ENCODE measurements around the gene FRMPD2.
"Not testable (repeated sequence)": the region's sequence is repeated elsewhere in the genome, so short reads cannot be mapped to it uniquely, and the experiment has no call there.

FRMPD2 gene

GRCh38 chr10:48289501-48290238 lies 15.2 kb upstream of the FRMPD2 start:
- DNase-seq = no peak

GRCh38 chr10:48288661-48289060 lies 14.2 kb upstream of the FRMPD2 start:
- DNase-seq = no peak

GRCh38 chr10:48287417-48288391 lies 13.2 kb upstream of the FRMPD2 start:
- DNase-seq = no peak

GRCh38 chr10:48286356-48286755 lies 11.9 kb upstream of the FRMPD2 start:
- DNase-seq = no peak

GRCh38 chr10:48285710-48286109 lies 11.2 kb upstream of the FRMPD2 start:
- peak; percentile 13 for DNase-seq

- no peak for DNase-seq
Measured at GRCh38 chr10:48284811-48285210, 10.3 kb upstream of the FRMPD2 start.

GRCh38 chr10:48284002-48284546 lies 9.6 kb upstream of the FRMPD2 start:
- no peak for DNase-seq

- DNase-seq = no peak
Measured at GRCh38 chr10:48282829-48283228, 8.3 kb upstream of the FRMPD2 start.

GRCh38 chr10:48281697-48282096 lies 7.2 kb upstream of the FRMPD2 start:
- not testable (repeated sequence) for DNase-seq

GRCh38 chr10:48279081-48279751 lies 4.7 kb upstream of the FRMPD2 start:
- DNase-seq = no peak

GRCh38 chr10:48277093-48277492 lies 2.6 kb upstream of the FRMPD2 start:
- DNase-seq = no peak

GRCh38 chr10:48273741-48274140 lies 755 bp downstream of the FRMPD2 start:
- no peak for DNase-seq

- DNase-seq = no peak
Measured at GRCh38 chr10:48272682-48273081, 1.8 kb downstream of the FRMPD2 start.

GRCh38 chr10:48271047-48271730 lies 3.3 kb downstream of the FRMPD2 start:
- no peak for DNase-seq

GRCh38 chr10:48266528-48266927 lies 8.0 kb downstream of the FRMPD2 start:
- DNase-seq = no peak

- no peak for DNase-seq
Measured at GRCh38 chr10:48258105-48258504, 16.4 kb downstream of the FRMPD2 start.

GRCh38 chr10:48257407-48257961 lies 17.0 kb downstream of the FRMPD2 start:
- no peak for DNase-seq

- no peak for DNase-seq
Measured at GRCh38 chr10:48255722-48256121, 18.8 kb downstream of the FRMPD2 start.

- DNase-seq = no peak
Measured at GRCh38 chr10:48254750-48255512, 19.6 kb downstream of the FRMPD2 start.

GRCh38 chr10:48253970-48254657 lies 20.4 kb downstream of the FRMPD2 start:
- DNase-seq = no peak

GRCh38 chr10:48252354-48252650 lies 22.2 kb downstream of the FRMPD2 start:
- peak; percentile 25 for DNase-seq
